ENCODE measurements around the gene CCDC14.
"Not testable (repeated sequence)": the region's sequence is repeated elsewhere in the genome, so short reads cannot be mapped to it uniquely, and the experiment has no call there.

Gene CCDC14

DNA sequence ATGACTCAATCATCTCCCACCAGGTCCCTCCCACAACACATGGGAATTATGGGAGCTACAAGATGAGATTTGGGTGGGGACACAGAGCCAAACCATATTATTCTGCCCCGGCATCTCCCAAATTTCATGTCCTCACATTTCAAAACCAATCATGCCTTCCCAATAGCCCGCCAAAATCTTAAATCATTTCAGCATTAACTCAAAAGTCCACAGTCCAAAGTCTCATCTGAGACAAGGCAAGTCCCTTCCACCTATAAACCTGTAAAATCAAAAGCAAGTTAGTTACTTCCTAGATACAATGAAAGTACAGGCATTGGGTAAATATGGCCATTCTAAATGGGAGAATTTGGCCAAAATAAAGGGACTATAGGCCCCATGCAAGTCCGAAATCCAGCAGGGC lies 70.9 kb downstream of the CCDC14 start:
- H3K27me3 ChIP-seq (ENCODE audit: insufficient read depth, low read length); H3K27ac ChIP-seq (ENCODE audit: low read length); H3K36me3 ChIP-seq (ENCODE audit: insufficient read depth, low read depth, low read length); H3K4me1 ChIP-seq (ENCODE audit: insufficient read depth, low read length); H3K4me3 ChIP-seq (ENCODE audit: low read length); H3K9ac ChIP-seq (ENCODE audit: low read depth, low read length): not testable (repeated sequence)
- H3K9me3 ChIP-seq (ENCODE audit: insufficient read depth, low read depth, low read length) = peaks cover 25% of the 10 kb centered on the region

- no peak overlapping the region for H3K9ac ChIP-seq (ENCODE audit: low read depth, low read length)
- peaks cover 10% of the 10 kb centered on the region; the same call in 1 of the 2 replicates for H3K4me1 ChIP-seq (ENCODE audit: insufficient read depth, low read length)
- H3K27ac ChIP-seq (ENCODE audit: low read length) = no peak overlapping the region
- peaks cover 20% of the 10 kb centered on the region for H3K27me3 ChIP-seq (ENCODE audit: insufficient read depth, low read length)
- H3K9me3 ChIP-seq (ENCODE audit: insufficient read depth, low read depth, low read length) = no peaks in the 10 kb centered on the region
- H3K4me3 ChIP-seq (ENCODE audit: low read length) = peak overlapping the region; percentile 71; the same call in 1 of the 2 replicates
- H3K36me3 ChIP-seq (ENCODE audit: insufficient read depth, low read depth, low read length) = no peaks in the 10 kb centered on the region
Observed at GRCh38 chr3:123884993-123885392, 76.0 kb downstream of the CCDC14 start.

DNA sequence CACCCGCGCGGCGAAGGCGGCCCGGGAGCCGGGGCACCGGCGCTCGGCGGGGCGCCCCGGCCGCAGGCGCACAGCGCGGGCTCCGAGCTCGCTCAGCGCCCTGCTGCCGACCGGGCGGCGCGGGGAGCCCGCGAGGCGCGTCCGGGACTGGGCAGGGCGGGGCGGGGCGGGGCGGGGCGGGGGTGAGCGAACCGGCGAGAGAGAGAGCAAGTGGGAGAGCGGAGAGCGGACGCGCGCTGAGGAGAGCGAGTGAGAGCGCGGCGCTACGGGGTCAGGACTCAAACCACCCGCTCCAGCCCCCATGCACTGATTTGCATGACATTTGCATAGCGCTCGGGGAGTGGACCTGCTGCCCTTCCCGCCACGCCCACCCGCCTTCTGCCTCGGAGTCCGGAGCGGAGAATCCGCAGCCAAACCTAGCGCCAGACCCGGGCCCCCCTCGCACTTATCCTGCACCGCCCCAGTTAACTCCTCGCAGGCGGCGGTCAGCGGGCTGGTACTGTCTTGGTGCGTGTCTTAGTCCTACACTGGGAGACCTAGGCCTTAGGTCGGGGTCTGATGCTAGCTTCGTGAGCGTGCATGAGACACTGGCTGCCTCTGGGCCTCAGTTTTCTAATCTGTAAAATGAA lies 76.7 kb downstream of the CCDC14 start, which contains the start of gene MYLK:
MYLK (minus strand) TSS at position 130 of the 629 bp plus-strand sequence. CDS start 90,491 bp downstream, outside the sequence.
- Histone ChIP-seq H3K9ac (ENCODE audit: low read depth, low read length) (peak within 1 kb of the TSS; percentile 65; the same call in 1 of the 2 replicates), H3K27ac (ENCODE audit: low read length) (no peak within 1 kb of the TSS), H3K4me3 (ENCODE audit: low read length) (peak within 1 kb of the TSS; percentile 71), H3K9me3 (ENCODE audit: insufficient read depth, low read depth, low read length) (no peaks in the 10 kb centered on the region), H3K27me3 (ENCODE audit: insufficient read depth, low read length) (peaks cover 20% of the 10 kb centered on the region), H3K36me3 (ENCODE audit: insufficient read depth, low read depth, low read length) (no peaks in the 10 kb centered on the region), H3K4me1 (ENCODE audit: insufficient read depth, low read length) (peaks cover 10% of the 10 kb centered on the region; the same call in 1 of the 2 replicates)

GRCh38 chr3:123883701-123884202 lies 77.3 kb downstream of the CCDC14 start:
- no peaks in the 10 kb centered on the region for H3K36me3 ChIP-seq (ENCODE audit: insufficient read depth, low read depth, low read length)
- no peaks in the 10 kb centered on the region for H3K9me3 ChIP-seq (ENCODE audit: insufficient read depth, low read depth, low read length)
- H3K9ac ChIP-seq (ENCODE audit: low read depth, low read length) = peak overlapping the region; percentile 65; the same call in 1 of the 2 replicates
- H3K4me1 ChIP-seq (ENCODE audit: insufficient read depth, low read length) = peaks cover 10% of the 10 kb centered on the region; the same call in 1 of the 2 replicates
- H3K27me3 ChIP-seq (ENCODE audit: insufficient read depth, low read length) = peaks cover 20% of the 10 kb centered on the region
- no peak overlapping the region for H3K27ac ChIP-seq (ENCODE audit: low read length)
- peak overlapping the region; percentile 67 for H3K4me3 ChIP-seq (ENCODE audit: low read length)

GRCh38 chr3:123883111-123883510 lies 77.9 kb downstream of the CCDC14 start:
- peaks cover 20% of the 10 kb centered on the region for H3K27me3 ChIP-seq (ENCODE audit: insufficient read depth, low read length)
- peaks cover 10% of the 10 kb centered on the region; the same call in 1 of the 2 replicates for H3K4me1 ChIP-seq (ENCODE audit: insufficient read depth, low read length)
- no peaks in the 10 kb centered on the region for H3K36me3 ChIP-seq (ENCODE audit: insufficient read depth, low read depth, low read length)
- H3K27ac ChIP-seq (ENCODE audit: low read length) = no peak overlapping the region
- peak overlapping the region; percentile 65; the same call in 1 of the 2 replicates for H3K9ac ChIP-seq (ENCODE audit: low read depth, low read length)
- no peaks in the 10 kb centered on the region for H3K9me3 ChIP-seq (ENCODE audit: insufficient read depth, low read depth, low read length)
- peak overlapping the region; percentile 67 for H3K4me3 ChIP-seq (ENCODE audit: low read length)

DNA sequence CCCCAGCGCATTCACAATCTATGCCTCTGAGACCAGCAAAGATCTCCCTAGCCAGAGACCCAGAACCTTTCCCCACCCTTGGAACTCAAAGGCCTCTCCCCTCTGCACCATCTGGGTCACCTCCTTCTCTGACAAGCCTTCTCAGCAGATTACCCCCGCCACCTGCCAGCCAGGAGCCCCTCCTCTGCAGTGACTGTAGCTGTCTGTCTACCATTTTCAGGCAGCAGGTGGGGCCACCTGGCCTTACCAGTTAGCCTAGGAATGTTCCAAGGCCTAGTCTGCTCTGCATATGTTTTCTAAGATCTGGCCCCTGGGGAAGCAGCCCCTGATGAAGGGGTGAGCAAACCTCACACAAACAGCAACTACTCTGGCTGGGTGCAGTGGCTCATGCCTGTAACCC lies 79.3 kb downstream of the CCDC14 start:
- no peak overlapping the region for H3K4me3 ChIP-seq (ENCODE audit: low read length)
- H3K9me3 ChIP-seq (ENCODE audit: insufficient read depth, low read depth, low read length) = no peaks in the 10 kb centered on the region
- H3K4me1 ChIP-seq (ENCODE audit: insufficient read depth, low read length) = peaks cover 10% of the 10 kb centered on the region; the same call in 1 of the 2 replicates
- no peak overlapping the region for H3K9ac ChIP-seq (ENCODE audit: low read depth, low read length)
- no peaks in the 10 kb centered on the region for H3K36me3 ChIP-seq (ENCODE audit: insufficient read depth, low read depth, low read length)
- H3K27ac ChIP-seq (ENCODE audit: low read length) = no peak overlapping the region
- H3K27me3 ChIP-seq (ENCODE audit: insufficient read depth, low read length) = peaks cover 20% of the 10 kb centered on the region

DNA sequence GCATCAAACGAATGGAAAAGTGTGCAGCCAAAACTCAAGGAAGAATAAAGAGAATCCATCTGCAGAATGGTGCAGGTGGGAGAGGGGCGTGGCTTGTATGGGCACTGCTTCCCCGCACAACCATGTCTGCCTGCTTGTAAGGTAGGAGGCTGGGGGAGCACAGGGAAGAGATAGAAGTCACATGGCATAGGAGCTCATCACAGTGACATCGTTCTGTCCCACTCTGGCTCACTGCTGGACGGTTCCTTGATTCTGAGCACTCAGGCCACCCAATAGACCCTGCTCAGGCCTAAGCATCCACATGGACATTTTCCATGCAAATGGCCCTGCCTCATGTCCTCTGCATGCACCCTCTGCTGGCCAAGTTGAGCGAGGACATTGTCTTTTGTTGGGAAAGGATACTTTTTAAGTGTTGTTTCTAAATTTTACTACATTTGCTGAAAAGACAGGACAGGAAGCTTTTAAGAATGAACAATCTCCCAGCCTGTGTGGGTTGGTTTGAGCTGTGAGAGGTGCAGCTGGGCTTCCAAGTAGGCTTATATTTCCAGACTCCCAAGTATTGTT lies 79.9 kb downstream of the CCDC14 start:
- no peak overlapping the region for H3K27ac ChIP-seq (ENCODE audit: low read length)
- no peak overlapping the region for H3K4me3 ChIP-seq (ENCODE audit: low read length)
- peaks cover 20% of the 10 kb centered on the region for H3K27me3 ChIP-seq (ENCODE audit: insufficient read depth, low read length)
- H3K9ac ChIP-seq (ENCODE audit: low read depth, low read length) = no peak overlapping the region
- no peaks in the 10 kb centered on the region for H3K36me3 ChIP-seq (ENCODE audit: insufficient read depth, low read depth, low read length)
- peaks cover 10% of the 10 kb centered on the region; the same call in 1 of the 2 replicates for H3K4me1 ChIP-seq (ENCODE audit: insufficient read depth, low read length)
- H3K9me3 ChIP-seq (ENCODE audit: insufficient read depth, low read depth, low read length) = no peaks in the 10 kb centered on the region

DNA sequence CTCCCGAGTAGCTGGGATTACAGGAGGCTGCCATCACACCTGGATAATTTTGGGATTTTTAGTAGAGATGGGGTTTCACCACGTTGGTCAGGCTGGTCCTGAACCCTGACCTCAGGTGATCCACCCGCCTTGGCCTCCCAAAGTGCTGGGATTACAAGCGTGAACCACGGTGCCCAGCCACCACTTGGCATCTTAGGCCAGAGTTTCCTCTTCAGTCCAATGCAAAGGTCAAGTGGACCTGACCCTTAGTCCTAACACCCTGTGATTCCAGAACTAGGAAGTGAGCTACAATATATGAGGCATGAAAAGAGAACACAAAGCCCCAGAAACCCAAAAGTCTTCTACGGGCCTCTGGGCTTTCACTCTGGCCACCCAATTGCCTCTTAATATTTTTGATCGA lies 82.2 kb downstream of the CCDC14 start:
- H3K4me3 ChIP-seq (ENCODE audit: low read length) = no peak overlapping the region
- no peaks in the 10 kb centered on the region for H3K9me3 ChIP-seq (ENCODE audit: insufficient read depth, low read depth, low read length)
- no peak overlapping the region for H3K9ac ChIP-seq (ENCODE audit: low read depth, low read length)
- peaks cover 13% of the 10 kb centered on the region for H3K27me3 ChIP-seq (ENCODE audit: insufficient read depth, low read length)
- H3K36me3 ChIP-seq (ENCODE audit: insufficient read depth, low read depth, low read length) = no peaks in the 10 kb centered on the region
- no peak overlapping the region for H3K27ac ChIP-seq (ENCODE audit: low read length)
- peaks cover 6% of the 10 kb centered on the region; the same call in 1 of the 2 replicates for H3K4me1 ChIP-seq (ENCODE audit: insufficient read depth, low read length)

- Histone ChIP-seq H3K4me3 (ENCODE audit: low read length) (no peak overlapping the region), H3K9ac (ENCODE audit: low read depth, low read length) (no peak overlapping the region), H3K27me3 (ENCODE audit: insufficient read depth, low read length) (peaks cover 5% of the 10 kb centered on the region), H3K4me1 (ENCODE audit: insufficient read depth, low read length) (peaks cover 4% of the 10 kb centered on the region; the same call in 1 of the 2 replicates), H3K36me3 (ENCODE audit: insufficient read depth, low read depth, low read length) (no peaks in the 10 kb centered on the region), H3K27ac (ENCODE audit: low read length) (no peak overlapping the region), H3K9me3 (ENCODE audit: insufficient read depth, low read depth, low read length) (no peaks in the 10 kb centered on the region)
Observed at GRCh38 chr3:123877965-123878364, 83.1 kb downstream of the CCDC14 start.

GRCh38 chr3:123877466-123877865 lies 83.6 kb downstream of the CCDC14 start:
- H3K27me3 ChIP-seq (ENCODE audit: insufficient read depth, low read length) = peaks cover under 1% of the 10 kb centered on the region; the same call in 1 of the 2 replicates
- H3K36me3 ChIP-seq (ENCODE audit: insufficient read depth, low read depth, low read length) = no peaks in the 10 kb centered on the region
- H3K9ac ChIP-seq (ENCODE audit: low read depth, low read length) = no peak overlapping the region
- peaks cover 4% of the 10 kb centered on the region; the same call in 1 of the 2 replicates for H3K4me1 ChIP-seq (ENCODE audit: insufficient read depth, low read length)
- H3K4me3 ChIP-seq (ENCODE audit: low read length) = no peak overlapping the region
- H3K9me3 ChIP-seq (ENCODE audit: insufficient read depth, low read depth, low read length) = no peaks in the 10 kb centered on the region
- no peak overlapping the region for H3K27ac ChIP-seq (ENCODE audit: low read length)

GRCh38 chr3:123876858-123877257 lies 84.2 kb downstream of the CCDC14 start:
- no peaks in the 10 kb centered on the region for H3K9me3 ChIP-seq (ENCODE audit: insufficient read depth, low read depth, low read length)
- H3K4me1 ChIP-seq (ENCODE audit: insufficient read depth, low read length) = peaks cover 2% of the 10 kb centered on the region; the same call in 1 of the 2 replicates
- H3K36me3 ChIP-seq (ENCODE audit: insufficient read depth, low read depth, low read length) = no peaks in the 10 kb centered on the region
- no peak overlapping the region for H3K4me3 ChIP-seq (ENCODE audit: low read length)
- no peaks in the 10 kb centered on the region for H3K27me3 ChIP-seq (ENCODE audit: insufficient read depth, low read length)
- no peak overlapping the region for H3K27ac ChIP-seq (ENCODE audit: low read length)
- no peak overlapping the region for H3K9ac ChIP-seq (ENCODE audit: low read depth, low read length)

GRCh38 chr3:123872621-123873020 lies 88.4 kb downstream of the CCDC14 start:
- H3K9me3 ChIP-seq (ENCODE audit: insufficient read depth, low read depth, low read length) = no peaks in the 10 kb centered on the region; the same call in 1 of the 2 replicates
- H3K9ac ChIP-seq (ENCODE audit: low read depth, low read length) = no peak overlapping the region
- no peaks in the 10 kb centered on the region for H3K36me3 ChIP-seq (ENCODE audit: insufficient read depth, low read depth, low read length)
- H3K4me3 ChIP-seq (ENCODE audit: low read length) = no peak overlapping the region
- no peak overlapping the region for H3K27ac ChIP-seq (ENCODE audit: low read length)
- no peaks in the 10 kb centered on the region for H3K4me1 ChIP-seq (ENCODE audit: insufficient read depth, low read length)
- H3K27me3 ChIP-seq (ENCODE audit: insufficient read depth, low read length) = no peaks in the 10 kb centered on the region
